Measurements from ENCODE around the gene EIF3A.

The EIF3A gene

DNA sequence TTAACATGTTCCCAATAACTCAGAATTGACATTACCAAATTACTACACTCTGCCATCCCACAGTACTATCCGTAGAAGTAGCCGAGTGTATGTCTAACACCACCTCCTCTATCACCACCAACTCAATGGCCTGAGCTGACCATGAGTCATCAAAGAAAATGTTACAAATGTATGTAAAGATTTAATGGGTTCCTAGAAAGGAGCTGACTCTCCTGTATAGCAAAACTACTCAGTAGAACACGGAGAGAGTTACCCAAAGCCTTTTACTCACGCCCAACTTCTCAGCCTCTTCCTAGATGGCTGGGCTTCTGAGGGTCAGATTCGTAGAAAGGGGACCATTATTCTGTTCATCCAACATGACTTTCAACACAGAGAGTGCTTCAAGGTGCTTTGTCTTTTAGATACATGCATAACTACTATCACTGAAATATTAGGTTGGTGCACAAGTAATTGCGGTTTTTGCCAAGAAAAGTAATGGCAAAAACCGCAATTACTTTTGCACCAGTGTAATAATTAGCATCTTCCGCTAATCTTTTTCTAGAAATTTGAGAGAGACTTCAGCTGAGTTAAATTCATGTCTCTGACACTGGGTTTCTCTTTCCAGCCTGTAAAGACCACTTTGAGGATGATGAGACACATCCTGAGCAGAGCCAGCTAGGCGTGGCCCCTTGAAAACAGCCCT, 75.1 kb downstream of the EIF3A start:
- DNase-seq, result peak; percentile 43

DNA sequence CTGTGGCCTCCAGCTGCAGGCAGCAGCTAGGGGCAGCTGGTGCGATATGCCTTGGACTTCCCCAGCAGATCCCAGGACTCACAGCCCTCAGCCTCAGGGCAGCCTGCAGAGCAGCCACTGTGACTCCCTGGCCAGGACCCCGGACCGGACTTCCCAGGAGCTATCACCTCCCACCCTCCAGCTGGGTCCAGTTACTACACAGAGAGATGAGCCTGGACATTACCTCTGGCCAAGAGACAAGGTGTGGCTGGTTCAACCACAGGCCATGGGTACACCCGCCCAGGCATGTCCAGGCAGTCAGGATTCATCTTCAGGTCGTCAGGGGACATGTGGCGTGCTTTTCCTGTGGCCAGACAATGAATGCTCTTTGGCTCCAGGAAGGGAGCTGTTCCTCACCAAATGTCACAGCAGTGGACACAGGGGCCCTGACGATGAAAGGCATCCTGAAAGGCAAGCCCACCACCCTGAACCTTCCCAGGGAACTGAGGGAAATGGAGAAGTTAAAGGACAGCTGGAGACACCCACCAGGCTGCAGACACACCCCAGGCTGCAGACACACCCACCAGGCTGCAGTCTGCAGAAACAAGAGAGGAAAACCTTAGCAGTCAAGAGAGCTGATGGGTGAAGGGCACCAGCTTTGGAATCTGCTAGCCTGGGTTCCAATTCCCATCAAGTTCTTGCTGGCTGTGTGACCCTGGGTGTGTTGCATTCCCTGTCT, 76.9 kb downstream of the EIF3A start:
- DNase-seq, result no peak

DNA sequence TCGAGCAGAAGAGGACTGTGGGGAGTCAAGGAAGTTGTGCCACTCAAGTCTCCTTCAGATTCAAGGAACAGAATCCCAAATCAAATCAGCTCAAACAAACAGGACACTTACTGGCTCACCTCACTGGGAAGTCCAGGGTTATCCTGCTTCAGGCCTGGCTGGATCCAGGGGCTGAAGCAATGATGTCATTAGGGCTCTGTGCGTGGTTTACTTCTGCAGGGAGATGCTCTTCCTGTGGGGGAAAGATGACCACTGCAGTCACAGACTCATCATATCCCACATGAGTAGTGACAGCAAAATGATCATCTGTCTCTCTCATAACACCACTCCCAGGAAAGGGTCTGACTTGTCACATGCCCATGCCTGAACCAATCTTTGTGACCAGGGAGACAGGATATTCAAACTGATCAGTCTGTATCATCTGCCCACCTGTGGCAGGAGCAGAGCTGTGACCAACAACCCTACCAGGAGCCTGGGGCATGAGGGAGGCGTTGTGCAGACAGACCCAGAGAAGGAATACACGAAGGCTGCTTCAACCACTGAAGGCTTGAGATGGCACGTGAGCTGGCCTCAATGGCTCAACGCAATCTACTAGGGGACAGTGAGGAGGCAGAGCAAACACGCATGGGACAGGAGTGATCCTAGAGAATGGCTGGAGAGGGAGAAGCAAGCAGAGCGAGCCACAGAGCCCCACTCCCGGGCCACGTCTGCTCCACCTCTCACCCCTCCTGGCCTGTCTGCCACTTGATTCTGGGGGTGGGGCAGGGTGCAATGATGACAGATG, 78.7 kb downstream of the EIF3A start:
- DNase-seq, result no peak

DNA sequence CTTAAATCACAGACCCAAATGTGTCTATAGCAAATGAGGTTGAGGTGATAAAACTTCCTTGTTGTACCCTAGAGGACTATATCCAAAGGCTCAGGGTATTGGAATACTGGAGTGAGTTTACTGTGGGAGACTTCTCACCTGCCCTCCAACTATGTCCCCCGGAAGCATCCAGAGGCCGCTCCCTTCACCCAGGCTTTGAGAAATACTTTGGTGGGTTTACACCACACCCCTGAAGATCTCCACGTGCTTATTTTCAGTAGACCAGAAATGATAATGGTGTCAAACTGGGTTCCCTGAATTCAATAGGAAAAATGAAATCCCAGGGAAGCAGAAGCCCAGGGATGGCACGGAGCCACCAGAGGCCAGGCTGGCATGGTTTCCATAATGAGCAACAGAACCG, 82.4 kb downstream of the EIF3A start:
- DNase-seq, result no peak

DNA sequence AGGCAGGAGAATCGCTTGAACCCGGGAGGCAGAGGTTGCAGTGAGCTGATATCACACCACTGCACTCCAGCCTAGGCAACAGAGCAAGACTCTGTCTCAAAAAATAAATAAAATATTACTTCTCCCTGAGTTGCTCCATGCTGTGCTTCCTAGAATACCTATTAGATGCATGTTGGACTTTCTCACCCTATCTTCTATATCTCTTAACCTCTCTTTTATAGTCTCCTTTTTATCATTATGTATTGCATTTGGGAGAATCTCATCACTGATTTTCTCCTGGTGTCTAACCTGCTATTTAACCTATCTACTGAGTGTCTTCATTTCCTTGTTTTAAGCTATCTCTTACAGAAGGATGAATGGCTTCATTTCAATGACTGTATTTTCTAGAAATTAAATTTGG, 83.2 kb downstream of the EIF3A start:
- DNase-seq, result no peak

DNA sequence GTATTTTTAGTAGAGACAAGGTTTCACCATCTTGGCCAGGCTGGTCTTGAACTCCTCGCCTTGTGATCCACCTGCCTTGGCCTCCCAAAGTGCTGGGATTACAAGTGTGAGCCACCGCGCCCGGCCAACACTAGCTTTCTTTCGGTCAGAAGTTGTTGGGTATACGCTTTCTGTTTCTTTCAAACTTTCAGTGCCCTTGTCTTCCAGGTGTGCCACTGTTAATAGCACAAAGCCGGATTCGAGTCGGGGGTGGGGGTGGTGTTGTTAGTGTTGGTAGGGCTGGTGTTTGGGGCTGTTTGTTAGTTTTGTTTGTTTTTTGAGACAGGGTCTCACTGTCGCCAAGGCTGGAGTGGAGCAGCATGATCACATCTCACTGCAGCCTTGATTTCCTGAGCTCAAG, 84.9 kb downstream of the EIF3A start:
- no peak for DNase-seq

DNA sequence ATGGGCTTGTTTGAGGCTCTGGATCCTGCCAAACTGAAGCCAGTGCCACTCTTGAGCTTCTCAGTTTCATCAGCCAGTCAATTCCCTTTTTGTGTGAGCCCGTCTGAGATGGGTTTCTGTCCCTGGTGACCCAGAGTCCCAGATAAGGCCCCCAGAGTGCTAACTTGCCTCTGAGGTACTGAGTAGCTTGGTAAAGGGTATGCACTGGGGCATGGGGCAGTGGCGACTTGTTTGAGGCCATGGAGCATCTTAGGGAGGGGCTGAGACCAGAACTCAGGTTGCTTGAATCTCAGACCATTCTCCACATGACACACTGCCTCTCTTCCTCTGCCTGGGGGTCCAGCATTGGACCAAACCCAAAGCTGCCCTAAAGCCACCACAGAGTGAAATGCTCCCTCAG, 86.3 kb downstream of the EIF3A start:
- no peak for DNase-seq

DNA sequence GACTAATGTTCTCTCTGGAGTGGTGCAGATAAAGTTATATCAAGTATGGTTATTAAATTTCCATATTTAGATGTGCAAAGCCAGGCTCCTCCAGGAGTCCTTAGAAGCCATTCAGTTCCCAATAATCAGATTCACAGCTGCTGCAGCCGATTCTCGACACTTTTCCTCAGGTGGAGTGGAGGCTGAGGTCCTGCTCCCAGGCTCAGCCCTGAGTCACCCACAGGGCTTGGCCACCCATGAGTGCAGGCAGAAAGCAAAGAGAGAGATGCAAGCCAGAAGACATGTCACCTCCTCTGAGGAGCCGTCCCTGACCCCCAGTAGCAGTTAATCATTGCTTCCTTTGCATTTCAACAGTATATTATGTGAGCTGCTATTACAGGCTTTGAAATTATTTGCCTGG, 87.4 kb downstream of the EIF3A start:
- no peak for DNase-seq

DNA sequence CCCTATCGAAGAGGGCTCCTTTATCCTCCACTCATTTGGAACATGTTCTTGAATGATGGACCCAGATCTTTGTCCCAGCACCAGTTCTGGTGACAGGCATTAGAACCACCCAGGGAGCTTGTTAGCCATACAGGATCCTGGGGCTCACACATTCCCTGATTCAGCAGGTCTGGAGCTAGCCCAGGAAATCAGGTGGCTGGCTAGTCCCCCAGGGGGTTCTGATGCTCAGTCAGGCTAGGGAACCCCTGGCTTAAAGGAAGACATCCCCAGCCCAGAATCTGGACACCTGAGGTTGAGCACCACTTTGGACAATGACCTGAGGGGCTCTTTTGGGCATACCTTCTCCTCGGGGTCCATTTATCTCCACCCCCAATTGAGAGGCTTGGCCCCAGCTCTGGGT, 88.1 kb downstream of the EIF3A start:
- no peak for DNase-seq

DNA sequence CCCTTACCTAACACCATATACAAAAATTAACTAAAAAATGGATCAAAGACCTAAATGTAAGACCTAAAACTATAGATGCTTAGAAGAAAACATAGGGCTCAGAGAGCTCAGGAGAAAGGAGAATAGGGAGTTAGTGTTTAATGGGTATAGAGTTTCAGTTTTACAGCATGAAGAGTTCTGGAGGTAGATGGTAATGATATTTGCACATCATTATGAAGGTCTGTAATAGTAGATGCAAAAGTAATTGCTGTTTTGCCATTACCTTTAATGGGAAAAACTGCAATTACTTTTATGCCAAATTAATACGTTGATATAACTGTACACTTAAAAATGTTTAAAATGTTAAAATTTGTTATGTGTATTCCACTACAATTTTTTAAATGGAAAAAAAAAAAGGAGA, 90.3 kb downstream of the EIF3A start:
- DNase-seq, result no peak

DNA sequence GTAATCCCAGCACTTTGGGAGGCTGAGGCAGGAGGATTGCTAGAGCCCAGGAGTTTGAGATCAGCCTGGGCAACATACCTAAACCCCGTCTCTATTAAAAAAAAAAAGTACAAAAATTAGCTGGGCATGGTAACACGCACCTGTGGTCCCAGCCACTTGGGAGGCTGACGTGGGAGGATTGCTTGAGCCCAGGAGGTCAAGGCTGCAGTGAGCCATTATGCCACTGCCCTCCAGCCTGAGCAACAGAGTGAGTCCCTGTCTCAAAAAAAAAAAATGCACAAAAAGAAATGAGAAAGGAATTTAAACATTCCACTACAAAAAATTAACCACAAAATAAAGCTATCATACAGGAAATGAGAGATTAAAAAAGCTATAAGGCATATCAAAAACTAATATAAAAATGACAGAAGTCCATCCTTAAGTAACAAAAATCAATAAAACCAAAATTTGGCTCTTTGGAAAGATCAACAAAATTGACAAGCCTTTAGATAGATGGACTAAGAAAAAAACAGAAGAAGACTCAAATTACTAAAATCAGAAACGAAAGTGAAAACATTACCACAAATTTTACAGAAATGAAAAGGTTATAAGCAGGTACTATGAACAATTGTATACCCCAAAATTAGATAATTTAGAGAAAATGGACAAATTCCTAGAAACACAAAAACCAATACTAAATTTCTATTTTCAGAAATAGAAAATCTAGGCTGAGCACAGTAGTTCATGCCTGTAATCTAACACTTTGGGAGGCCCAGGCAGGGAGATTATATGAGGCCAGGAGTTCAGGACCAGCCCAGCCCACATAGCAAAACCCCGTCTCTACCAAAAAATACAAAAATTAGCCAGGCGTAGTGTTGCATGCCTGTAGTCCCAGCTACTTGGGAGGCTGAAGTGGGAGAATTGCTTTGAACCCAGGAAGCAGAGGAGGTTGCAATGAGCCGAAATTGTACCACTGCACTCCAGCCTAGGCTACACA, 93.5 kb downstream of the EIF3A start:
- DNase-seq, result no peak

DNA sequence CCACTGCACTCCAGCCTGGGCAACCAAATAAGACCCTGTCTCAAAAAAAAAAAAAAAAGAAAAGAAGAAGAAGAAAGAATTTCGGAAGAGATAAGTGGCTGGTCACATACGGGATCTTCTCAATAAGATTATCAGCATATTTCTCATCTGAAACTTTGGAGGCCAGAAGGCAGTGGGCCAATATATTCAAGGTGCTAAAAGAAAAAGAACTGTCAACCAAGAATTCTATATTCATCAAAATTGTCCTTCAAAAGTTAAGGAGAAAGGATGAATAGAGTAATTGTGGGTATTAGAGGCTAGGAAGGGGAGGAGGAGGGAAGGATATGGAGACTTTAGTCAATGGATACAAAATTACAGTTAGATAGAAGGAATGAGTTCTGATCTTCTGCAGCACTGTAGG, 95.0 kb downstream of the EIF3A start:
- no peak for DNase-seq

Data from fibroblast of upper back skin (primary cell).